IMR-90 (cell line): ENCODE data around the gene CLCA2.

ENCODE experiments used
- CEBPB ChIP-seq: IDR thresholded peaks from 2 replicates; pipeline ENCODE4 v1.6.1; 2012; ENCODE audit warnings: low read depth, low read length, improper control_type of control experiment
- CHD1 ChIP-seq: IDR thresholded peaks from 2 replicates; pipeline ENCODE4 v1.6.1; 2012; ENCODE audit warnings: low read depth, low read length, improper control_type of control experiment
- CTCF ChIP-seq: conservative IDR thresholded peaks from 2 replicates; pipeline ENCODE4 v1.5.1; 2012; ENCODE audit warnings: mild to moderate bottlenecking, low read depth, low read length, improper control_type of control experiment
- ELK1 ChIP-seq: fragments of 150-350 bp; IDR thresholded peaks from 2 replicates; pipeline ENCODE4 v1.6.1; 2016; ENCODE audit warnings: low read depth, mild to moderate bottlenecking, low read length, moderate library complexity, borderline replicate concordance
- FOS ChIP-seq: fragments of 150-350 bp; IDR thresholded peaks from 2 replicates; pipeline ENCODE4 v1.6.1; 2016; ENCODE audit warnings: low read depth, low read length
- MXI1 ChIP-seq: IDR thresholded peaks from 2 replicates; pipeline ENCODE4 v1.6.1; 2012; ENCODE audit warnings: low read depth, mild to moderate bottlenecking, low read length, moderate library complexity, borderline replicate concordance
- POLR2A ChIP-seq: IDR thresholded peaks from 2 replicates; pipeline ENCODE4 v1.6.1; 2012; ENCODE audit warnings: mild to moderate bottlenecking, low read depth, low read length
- RFX5 ChIP-seq: IDR thresholded peaks from 2 replicates; pipeline ENCODE4 v1.8.0; 2012; ENCODE audit warnings: low read depth, mild to moderate bottlenecking, low read length, moderate library complexity
- SMC3 ChIP-seq: fragments of 150-350 bp; IDR thresholded peaks from 2 replicates; pipeline ENCODE4 v1.6.1; 2016; ENCODE audit warnings: low read depth, mild to moderate bottlenecking, antibody characterized with exemption, low read length, moderate library complexity

GRCh38 chr1:86481966-86482365, 58.0 kb downstream of the CLCA2 start:
- TF ChIP-seq POLR2A (no peak), CEBPB (no peak), CTCF (no peak), FOS (no peak), RFX5 (no peak), ELK1 (no peak), CHD1 (no peak), SMC3 (no peak), MXI1 (no peak)
